K562 (cell line): ENCODE measurements around the gene NUDCD3. TPM values are rescaled to one million over a fixed set of nuclear protein-coding genes. Genes with fewer than 3 reads are reported as not detected.

Source experiments
- CBFA2T3 ChIP-seq: fragments of 450-650 bp; IDR thresholded peaks from 2 replicates; pipeline ENCODE4 v1.6.1; 2017
- CREB3 ChIP-seq: fragments of 450-650 bp; conservative IDR thresholded peaks from 2 replicates; pipeline ENCODE4 v1.6.1; 2016; ENCODE audit warnings: missing genetic modification characterization, low read depth, mild to moderate bottlenecking, missing compliant biosample characterization, moderate library complexity
- MAFG ChIP-seq: fragments of 450-650 bp; conservative IDR thresholded peaks from 2 replicates; pipeline ENCODE4 v1.6.1; 2016; ENCODE audit warnings: missing genetic modification characterization, missing compliant biosample characterization
- PHB2 ChIP-seq: fragments of 450-650 bp; IDR thresholded peaks from 2 replicates; pipeline ENCODE4 v1.6.1; 2017; ENCODE audit warnings: low read depth
- ZBTB17 ChIP-seq: fragments of 450-650 bp; formaldehyde crosslinking; IDR thresholded peaks from 2 replicates; pipeline ENCODE4 v1.4.0; 2020; ENCODE audit warnings: mild to moderate bottlenecking
- ZBTB40 ChIP-seq, 2 experiments: fragments of 450-650 bp in 1 of 2; sonication (generic) in 1 of 2; formaldehyde crosslinking in 1 of 2; IDR thresholded peaks; 2 replicates each; pipeline versions ENCODE4 v1.7.1 to v1.9.0; 2016 to 2022; ENCODE audit warnings: inconsistent platforms in 1 of 2, mild to moderate bottlenecking in 1 of 2, missing genetic modification reagents in 1 of 2
- polyA plus RNA-seq, 8 experiments: library from polyadenylated mRNA; depleted of rRNA in 4 of 8; stranded (reverse) in 5 of 8; unstranded in 3 of 8; fragments of >200 nt; fragmentation: Nextera tagmentation in 2 of 8; fragmentation: Illumina TruSeq in 1 of 8; extraction: Ambion mirVana in 2 of 8; extraction: Trizol in 1 of 8; gene quantifications; 2 replicates each; pipeline versions ENCODE4 v1.2.1 to v1.2.3, GENCODE V29; 2011 to 2014; ENCODE audit warnings: inconsistent platforms in 1 of 8, missing spikeins in 1 of 8
- total RNA-seq, 7 experiments: library from RNA; depleted of rRNA in 6 of 7; stranded (reverse); fragments of >200 nt in 6 of 7; fragmentation: Illumina TruSeq in 2 of 7; extraction: Trizol in 2 of 7; gene quantifications; 2 replicates each; pipeline versions ENCODE4 v1.2.1 to v1.2.3, GENCODE V29; 2011 to 2021; ENCODE audit warnings: low replicate concordance in 1 of 7

NUDCD3 gene
- total and polyA plus RNA-seq, 9 of the 15 experiments (the other 6 are each of a cell fraction or from before 2014, with no cell fraction given): 24.8 to 64.2 (median 42.6) TPM

GRCh38 chr7:44473295-44473694 lies 17.2 kb downstream of the NUDCD3 start (continued):
- no peak for TF ChIP-seq CREB3 (tag)
- no peak for TF ChIP-seq ZBTB17 (CRISPR knock-in tag)
- TF ChIP-seq CBFA2T3: 0 out of 2 replicates have a peak, but pooled peaks have one; percentile 20
- TF ChIP-seq ZBTB40 (IDR thresholded peaks at IDR 0.05): no peak
- no peak for TF ChIP-seq ZBTB40 (CRISPR knock-in tag; IDR thresholded peaks at IDR 0.05)
- TF ChIP-seq PHB2: no peak
- no peak for TF ChIP-seq MAFG (tag)
